Rectal smooth muscle tissue (tissue), 1 donor: ENCODE data around the gene SLC12A7.
"Not testable (repeated sequence)": the region's sequence is repeated elsewhere in the genome, so short reads cannot be mapped to it uniquely, and the experiment has no call there.

Experiments used
- H3K27ac ChIP-seq: one replicate; pipeline ENCODE4 v1.7.0; 2013; ENCODE audit warnings: low read depth, low read length, inconsistent platforms
- H3K27me3 ChIP-seq: one replicate; pipeline ENCODE4 v1.7.0; 2013; ENCODE audit warnings: low read length; ENCODE audit not compliant: control insufficient read depth, insufficient read depth
- H3K36me3 ChIP-seq: one replicate; pipeline ENCODE4 v1.7.0; 2013; ENCODE audit warnings: low read length; ENCODE audit not compliant: control insufficient read depth, insufficient read depth
- H3K4me1 ChIP-seq: one replicate; pipeline ENCODE4 v1.7.0; 2013; ENCODE audit warnings: low read length; ENCODE audit not compliant: control insufficient read depth, insufficient read depth
- H3K4me3 ChIP-seq: one replicate; pipeline ENCODE4 v1.7.0; 2013; ENCODE audit warnings: low read length
- H3K9ac ChIP-seq: one replicate; pipeline ENCODE4 v1.7.0; 2013; ENCODE audit warnings: low read length

Gene SLC12A7

DNA sequence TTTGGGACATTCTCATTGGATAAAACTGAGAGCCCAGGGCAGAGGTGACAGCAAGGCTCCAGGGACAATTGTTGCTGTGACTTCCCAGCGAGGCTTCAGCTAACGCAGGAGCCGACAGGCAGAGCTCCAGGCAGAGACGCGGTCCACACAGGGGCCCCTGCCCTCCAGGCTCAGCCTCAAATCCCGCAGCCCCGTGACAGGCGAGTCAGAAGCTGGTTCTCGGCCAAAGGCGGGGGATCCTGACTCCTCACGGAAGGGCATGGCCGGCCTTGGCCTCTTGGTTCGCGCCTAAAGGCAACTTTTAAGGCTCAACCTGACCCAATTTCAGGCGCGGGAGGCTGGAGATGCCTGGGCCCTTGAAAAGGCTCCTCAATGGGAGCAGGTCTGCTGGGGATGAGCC is 21.3 kb downstream of the SLC12A7 start:
- H3K36me3 ChIP-seq, result peaks cover 45% of the 10 kb centered on the region
- H3K27me3 ChIP-seq, result no peaks in the 10 kb centered on the region
- no peak overlapping the region for H3K4me3 ChIP-seq
- no peaks in the 10 kb centered on the region for H3K4me1 ChIP-seq
- no peak overlapping the region for H3K9ac ChIP-seq
- H3K27ac ChIP-seq, result no peak overlapping the region

DNA sequence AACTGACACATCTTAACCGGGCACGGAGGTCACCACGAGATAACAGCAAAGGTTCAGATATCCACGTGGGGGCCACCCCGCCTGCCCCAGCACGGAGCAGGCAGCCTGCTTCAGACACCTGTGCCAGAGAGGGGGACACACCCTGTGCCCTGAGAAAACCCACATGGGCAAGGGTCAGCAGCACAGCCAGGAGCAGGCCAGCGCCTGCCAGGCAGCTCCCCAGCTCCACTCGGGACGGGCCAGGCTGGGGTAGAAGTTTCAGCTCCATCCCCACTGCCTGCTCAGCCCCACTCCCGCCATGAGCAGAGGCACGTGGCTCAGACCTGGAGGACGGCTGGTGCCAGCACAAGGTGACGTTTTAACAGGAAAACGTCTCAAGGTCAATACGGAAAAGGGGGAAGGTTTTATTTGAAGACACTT is 22.2 kb downstream of the SLC12A7 start:
- no peak overlapping the region for H3K27ac ChIP-seq

DNA sequence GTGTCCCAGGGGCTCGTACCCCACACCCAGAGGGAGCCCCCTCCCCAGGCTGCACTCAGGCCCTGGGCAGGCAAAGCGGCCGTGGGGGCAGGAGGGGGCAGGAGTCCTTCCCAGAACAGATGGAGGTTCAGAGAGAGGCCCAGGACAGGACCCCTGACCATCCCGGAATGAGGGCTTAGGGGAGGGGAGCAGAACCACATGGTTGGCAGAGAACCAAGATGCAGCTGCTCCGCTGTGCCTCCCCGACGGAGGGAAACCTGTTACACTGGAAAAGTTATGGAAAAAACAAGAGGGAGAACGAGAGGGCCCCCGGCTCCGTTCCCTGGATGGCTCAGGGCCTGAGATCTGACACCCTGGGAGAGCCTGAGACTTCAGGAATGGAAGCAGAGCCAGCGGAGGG is 22.7 kb downstream of the SLC12A7 start:
- H3K36me3 ChIP-seq, result peaks cover 45% of the 10 kb centered on the region
- no peaks in the 10 kb centered on the region for H3K4me1 ChIP-seq
- H3K4me3 ChIP-seq, result no peak overlapping the region
- H3K27ac ChIP-seq, result no peak overlapping the region
- H3K9ac ChIP-seq, result no peak overlapping the region
- no peaks in the 10 kb centered on the region for H3K27me3 ChIP-seq

More for the DNA sequence above, 22.2 kb downstream of the SLC12A7 start:
- H3K36me3 ChIP-seq, result peaks cover 45% of the 10 kb centered on the region
- H3K27me3 ChIP-seq, result no peaks in the 10 kb centered on the region
- H3K9ac ChIP-seq, result no peak overlapping the region
- no peak overlapping the region for H3K4me3 ChIP-seq
- no peaks in the 10 kb centered on the region for H3K4me1 ChIP-seq

DNA sequence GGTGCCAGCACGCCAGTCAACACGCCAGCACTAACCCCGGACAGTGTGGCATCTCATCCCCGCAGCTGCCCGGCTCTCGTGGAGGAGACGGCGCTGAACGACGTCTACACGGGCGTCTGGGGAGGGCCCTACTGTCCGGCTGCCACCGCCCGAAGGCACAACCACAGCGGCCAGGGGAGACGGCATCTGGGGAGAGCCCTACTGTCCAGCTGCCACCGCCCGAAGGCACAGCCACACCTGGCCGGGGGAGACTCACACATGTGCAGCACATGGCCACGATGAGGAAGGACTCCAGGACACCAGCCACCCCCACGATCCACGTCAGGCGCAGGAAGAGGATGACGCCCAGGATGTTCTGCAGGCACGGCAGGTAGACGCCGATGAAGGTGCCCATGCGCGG is 23.1 kb downstream of the SLC12A7 start:
- peaks cover 49% of the 10 kb centered on the region for H3K36me3 ChIP-seq

DNA sequence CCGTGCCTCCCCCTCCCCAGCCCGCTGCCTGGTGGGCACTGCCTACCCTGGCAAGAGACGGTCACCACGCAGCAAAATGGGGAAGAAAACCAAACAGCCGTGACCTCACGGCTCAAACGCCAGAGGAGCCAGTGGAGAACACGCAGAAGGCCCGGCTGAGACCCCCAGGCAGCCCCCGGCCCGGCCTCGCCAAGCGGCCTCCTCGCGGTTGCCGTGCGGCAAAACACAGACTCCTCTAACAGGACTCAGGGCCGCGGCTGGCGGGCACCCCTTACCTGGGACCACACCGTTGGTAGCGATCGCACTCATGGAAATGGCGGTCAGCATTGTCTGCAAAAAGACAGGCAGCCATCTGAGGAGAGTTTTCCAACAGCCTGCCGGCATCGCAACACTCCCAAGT is 23.8 kb downstream of the SLC12A7 start:
- no peak overlapping the region for H3K4me3 ChIP-seq
- no peaks in the 10 kb centered on the region for H3K4me1 ChIP-seq
- no peaks in the 10 kb centered on the region for H3K27me3 ChIP-seq
- no peak overlapping the region for H3K9ac ChIP-seq
- H3K27ac ChIP-seq, result no peak overlapping the region
- H3K36me3 ChIP-seq, result peaks cover 52% of the 10 kb centered on the region

More for the DNA sequence above, 23.1 kb downstream of the SLC12A7 start:
- Histone ChIP-seq H3K4me3 (no peak overlapping the region), H3K4me1 (no peaks in the 10 kb centered on the region), H3K27me3 (no peaks in the 10 kb centered on the region), H3K9ac (no peak overlapping the region), H3K27ac (no peak overlapping the region)

GRCh38 chr5:1087428-1087827 is 24.4 kb downstream of the SLC12A7 start:
- H3K27ac ChIP-seq, result no peak overlapping the region
- no peaks in the 10 kb centered on the region for H3K4me1 ChIP-seq
- H3K4me3 ChIP-seq, result no peak overlapping the region
- no peak overlapping the region for H3K9ac ChIP-seq
- H3K36me3 ChIP-seq, result peaks cover 49% of the 10 kb centered on the region
- H3K27me3 ChIP-seq, result no peaks in the 10 kb centered on the region

DNA sequence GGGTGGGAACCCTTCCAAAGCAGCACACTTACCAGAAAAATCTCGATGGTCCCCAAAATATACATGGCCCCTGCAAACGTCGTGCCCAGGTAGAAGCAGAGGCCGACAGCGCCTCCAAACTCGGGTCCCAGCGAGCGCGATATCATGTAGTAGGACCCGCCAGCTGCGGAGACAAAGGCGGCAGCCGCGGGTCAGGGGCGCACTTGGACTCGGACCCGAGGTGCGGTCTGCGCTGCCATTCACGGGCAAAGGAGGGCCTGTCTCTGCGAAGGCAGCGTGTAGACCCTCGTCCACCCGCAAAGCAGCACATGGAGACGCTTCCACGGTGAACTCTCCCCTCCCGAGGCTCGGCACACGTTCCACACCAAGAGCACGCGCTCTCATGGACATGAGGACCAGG is 25.0 kb downstream of the SLC12A7 start:
- H3K4me1 ChIP-seq, result no peaks in the 10 kb centered on the region
- H3K4me3 ChIP-seq, result no peak overlapping the region
- H3K27ac ChIP-seq, result no peak overlapping the region
- H3K36me3 ChIP-seq, result peaks cover 49% of the 10 kb centered on the region
- H3K27me3 ChIP-seq, result no peaks in the 10 kb centered on the region
- H3K9ac ChIP-seq, result no peak overlapping the region

GRCh38 chr5:1086137-1086536 is 25.7 kb downstream of the SLC12A7 start:
- Histone ChIP-seq H3K27ac (no peak overlapping the region), H3K9ac (no peak overlapping the region), H3K4me3 (no peak overlapping the region), H3K27me3 (no peaks in the 10 kb centered on the region), H3K36me3 (peaks cover 47% of the 10 kb centered on the region), H3K4me1 (no peaks in the 10 kb centered on the region)

GRCh38 chr5:1085391-1085790 is 26.5 kb downstream of the SLC12A7 start:
- H3K27me3 ChIP-seq, result no peaks in the 10 kb centered on the region
- H3K4me3 ChIP-seq, result no peak overlapping the region
- no peaks in the 10 kb centered on the region for H3K4me1 ChIP-seq
- H3K9ac ChIP-seq, result no peak overlapping the region
- H3K27ac ChIP-seq, result no peak overlapping the region
- peaks cover 48% of the 10 kb centered on the region for H3K36me3 ChIP-seq

DNA sequence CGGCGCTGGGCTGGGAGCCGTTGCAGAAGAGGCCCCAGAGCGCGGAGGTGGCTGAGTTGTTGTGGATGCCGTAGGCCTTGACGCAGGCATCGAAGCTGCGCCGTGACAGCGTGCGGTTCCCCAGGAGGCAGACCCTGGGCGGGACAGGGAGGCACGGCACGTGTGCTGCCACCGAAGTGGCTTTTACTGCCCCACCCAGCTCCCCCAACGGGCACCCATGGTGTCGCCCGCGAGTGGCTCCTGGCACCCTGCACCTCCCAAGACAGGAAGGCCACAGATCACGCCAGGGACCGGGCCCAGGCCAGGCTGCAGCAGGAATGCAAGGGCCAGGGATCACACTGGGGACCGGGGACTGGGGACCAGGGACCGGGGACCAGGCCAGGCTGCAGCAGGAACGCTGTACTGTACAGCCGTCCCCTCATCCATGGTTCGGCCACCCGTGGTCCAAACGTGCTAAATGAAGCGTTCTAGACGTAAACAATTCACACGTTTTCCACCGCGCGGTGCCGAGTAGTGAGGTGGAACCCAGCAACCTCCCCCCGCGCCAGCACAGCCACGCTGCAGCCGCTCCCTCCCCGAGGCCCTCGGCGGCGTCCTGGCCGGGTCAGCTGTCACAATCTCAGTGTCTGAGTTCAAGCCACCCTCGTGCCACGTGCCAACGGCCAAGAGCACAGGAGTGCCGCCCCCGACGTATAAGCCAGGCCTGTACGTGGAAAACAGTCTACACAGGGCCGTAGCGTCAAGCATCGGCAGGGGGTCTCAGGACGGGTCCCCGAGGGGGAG is 27.8 kb downstream of the SLC12A7 start:
- Histone ChIP-seq H3K36me3 (peaks cover 51% of the 10 kb centered on the region), H3K4me1 (no peaks in the 10 kb centered on the region), H3K4me3 (no peak overlapping the region), H3K27me3 (no peaks in the 10 kb centered on the region), H3K27ac (no peak overlapping the region), H3K9ac (no peak overlapping the region)

DNA sequence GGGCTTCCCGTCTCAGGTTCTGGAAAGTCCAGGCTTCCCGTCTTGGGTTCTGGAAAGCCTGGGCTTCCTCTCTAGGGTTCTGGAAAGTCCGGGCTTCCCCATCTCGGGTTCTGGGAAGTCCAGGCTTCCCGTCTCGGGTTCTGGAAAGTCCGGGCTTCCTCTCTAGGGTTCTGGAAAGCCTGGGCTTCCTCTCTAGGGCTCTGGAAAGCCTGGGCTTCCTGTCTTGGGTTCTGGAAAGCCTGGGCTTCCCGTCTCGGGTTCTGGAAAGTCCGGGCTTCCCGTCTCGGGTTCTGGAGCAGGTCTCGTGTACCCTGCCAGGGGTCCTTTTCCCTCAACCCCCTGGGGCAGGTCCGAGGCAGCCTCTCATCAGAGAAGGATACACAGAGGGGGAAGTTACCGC is 28.8 kb downstream of the SLC12A7 start:
- peaks cover 44% of the 10 kb centered on the region for H3K36me3 ChIP-seq

GRCh38 chr5:1081519-1081918 is 30.3 kb downstream of the SLC12A7 start:
- peaks cover 37% of the 10 kb centered on the region for H3K36me3 ChIP-seq
- no peak overlapping the region for H3K9ac ChIP-seq
- H3K4me1 ChIP-seq, result no peaks in the 10 kb centered on the region
- no peak overlapping the region for H3K27ac ChIP-seq
- no peaks in the 10 kb centered on the region for H3K27me3 ChIP-seq
- H3K4me3 ChIP-seq, result no peak overlapping the region

More for the DNA sequence above, 28.8 kb downstream of the SLC12A7 start:
- not testable (repeated sequence) for H3K4me1 ChIP-seq, H3K27ac ChIP-seq, H3K4me3 ChIP-seq, H3K9ac ChIP-seq, H3K27me3 ChIP-seq

DNA sequence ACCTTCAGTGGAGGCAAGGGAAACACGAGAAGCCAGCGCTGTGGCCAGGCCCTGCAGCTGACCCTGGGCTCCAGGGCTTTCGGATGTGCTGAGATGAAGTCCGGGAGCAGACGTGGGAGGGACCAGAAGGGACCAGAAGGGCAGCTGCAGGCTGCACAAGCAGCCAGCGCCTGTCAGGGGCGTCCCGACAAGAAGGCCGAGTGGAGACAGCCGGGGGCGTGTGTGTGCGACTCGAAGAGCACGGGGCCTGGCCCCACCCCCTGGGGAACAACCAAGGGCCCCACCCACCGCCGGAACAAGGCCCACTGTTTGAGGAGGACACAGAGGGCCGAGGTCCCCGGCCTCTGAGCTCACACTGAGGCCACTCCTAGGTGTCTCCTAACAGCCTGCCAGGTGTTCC is 31.4 kb downstream of the SLC12A7 start:
- no peak overlapping the region for H3K9ac ChIP-seq
- H3K36me3 ChIP-seq, result peaks cover 37% of the 10 kb centered on the region
- no peaks in the 10 kb centered on the region for H3K4me1 ChIP-seq
- H3K27ac ChIP-seq, result no peak overlapping the region
- H3K4me3 ChIP-seq, result no peak overlapping the region
- H3K27me3 ChIP-seq, result no peaks in the 10 kb centered on the region
